DOHH2 (cell line): ENCODE data around the gene SIPA1.
A peak's percentile ranks its signal among the peaks of the same experiment; 100 is the strongest.

Source experiments
- H3F3A ChIP-seq: fragments of 200-600 bp; sonication (generic), shearing (Covaris generic); 2 replicates; pipeline ENCODE4 v1.6.0; 2016; ENCODE audit warnings: antibody characterized with exemption, mild to moderate bottlenecking; ENCODE audit not compliant: control insufficient read depth, insufficient read depth
- H3K27ac ChIP-seq: fragments of 200-600 bp; sonication (generic); 2 replicates; pipeline ENCODE4 v1.5.1; 2014; ENCODE audit warnings: low read depth, mild to moderate bottlenecking, low read length, moderate library complexity
- H3K27me3 ChIP-seq: fragments of 200-600 bp; sonication (generic); 2 replicates; pipeline ENCODE4 v1.6.1; 2014; ENCODE audit warnings: mild to moderate bottlenecking, low read length, mixed read lengths; ENCODE audit not compliant: control insufficient read depth
- H3K36me3 ChIP-seq: fragments of 200-600 bp; sonication (generic); 2 replicates; pipeline ENCODE4 v1.6.1; 2014; ENCODE audit warnings: mild to moderate bottlenecking, low read length, moderate library complexity, mixed read lengths; ENCODE audit not compliant: control insufficient read depth
- H3K4me1 ChIP-seq: fragments of 200-600 bp; sonication (generic); 2 replicates; pipeline ENCODE4 v1.6.1; 2014; ENCODE audit warnings: mild to moderate bottlenecking, low read length, mixed read lengths; ENCODE audit not compliant: control insufficient read depth
- H3K4me2 ChIP-seq: fragments of 200-600 bp; sonication (generic); 2 replicates; pipeline ENCODE4 v1.6.0; 2014; ENCODE audit warnings: mild to moderate bottlenecking, low read length, moderate library complexity
- H3K4me3 ChIP-seq: fragments of 200-600 bp; sonication (generic); 2 replicates; pipeline ENCODE4 v1.5.1; 2014; ENCODE audit warnings: mild to moderate bottlenecking, low read length, mixed read lengths
- H3K79me2 ChIP-seq: fragments of 200-600 bp; sonication (generic); 2 replicates; pipeline ENCODE4 v1.6.1; 2014; ENCODE audit warnings: mild to moderate bottlenecking, low read length, mixed read lengths; ENCODE audit not compliant: control insufficient read depth
- H3K9me2 ChIP-seq: fragments of 200-600 bp; sonication (generic); replicated peaks from 2 replicates; pipeline ENCODE4 v1.6.1; 2014; ENCODE audit warnings: mild to moderate bottlenecking, low read length, mixed read lengths; ENCODE audit not compliant: control insufficient read depth
- H3K9me3 ChIP-seq: fragments of 200-600 bp; sonication (generic); 2 replicates; pipeline ENCODE4 v1.6.1; 2014; ENCODE audit warnings: antibody characterized with exemption, low read length, mixed read lengths; ENCODE audit not compliant: control insufficient read depth, insufficient read depth
- H4K20me1 ChIP-seq: fragments of 200-600 bp; sonication (generic); 2 replicates; pipeline ENCODE4 v1.6.0; 2014; ENCODE audit warnings: low read depth, mild to moderate bottlenecking, antibody characterized with exemption, low read length, moderate library complexity; ENCODE audit not compliant: control insufficient read depth, insufficient read depth
- CTCF ChIP-seq: fragments of 200-600 bp; sonication (generic); IDR thresholded peaks from one replicate; pipeline ENCODE4 v1.5.1; 2014; ENCODE audit warnings: antibody characterized with exemption, mild to moderate bottlenecking, low read depth, low read length; ENCODE audit not compliant: poor library complexity, severe bottlenecking
- EZH2phosphoT487 ChIP-seq: fragments of 200-600 bp; sonication (generic); IDR thresholded peaks from 2 replicates; pipeline ENCODE4 v1.6.1; 2017; ENCODE audit warnings: borderline replicate concordance, mild to moderate bottlenecking, antibody characterized with exemption, low read length, moderate library complexity, mixed read lengths

SIPA1 gene

GRCh38 chr11:65615950-65616574 is 21.8 kb upstream of the SIPA1 start:
- Histone ChIP-seq H3K9me2 (no peaks in the 10 kb centered on the region), H3K27me3 (no peaks in the 10 kb centered on the region), H3F3A (no peaks in the 10 kb centered on the region; the same call in 1 of the 2 replicates), H3K4me3 (peak overlapping the region; percentile 78), H4K20me1 (peaks cover 14% of the 10 kb centered on the region; the same call in 1 of the 2 replicates), H3K27ac (peak overlapping the region; percentile 78), H3K36me3 (peaks cover 63% of the 10 kb centered on the region), H3K9me3 (no peaks in the 10 kb centered on the region), H3K79me2 (peaks cover 76% of the 10 kb centered on the region), H3K4me2 (peak overlapping the region; percentile 93), H3K4me1 (peaks cover 47% of the 10 kb centered on the region)
- TF ChIP-seq EZH2phosphoT487 = no peak

GRCh38 chr11:65616575-65617001 is 21.3 kb upstream of the SIPA1 start:
- Histone ChIP-seq H3F3A (no peaks in the 10 kb centered on the region; the same call in 1 of the 2 replicates), H3K79me2 (peaks cover 71% of the 10 kb centered on the region), H3K4me1 (peaks cover 42% of the 10 kb centered on the region), H3K9me3 (no peaks in the 10 kb centered on the region), H3K4me3 (peak overlapping the region; percentile 78), H3K4me2 (peak overlapping the region; percentile 93), H3K9me2 (no peaks in the 10 kb centered on the region), H4K20me1 (peaks cover 14% of the 10 kb centered on the region; the same call in 1 of the 2 replicates), H3K27me3 (no peaks in the 10 kb centered on the region), H3K27ac (peak overlapping the region; percentile 78), H3K36me3 (peaks cover 68% of the 10 kb centered on the region)
- no peak for TF ChIP-seq CTCF

GRCh38 chr11:65617136-65617850 is 20.6 kb upstream of the SIPA1 start:
- H3K79me2 ChIP-seq = peaks cover 64% of the 10 kb centered on the region
- no peak overlapping the region for H3K27ac ChIP-seq
- H3K4me1 ChIP-seq = peaks cover 35% of the 10 kb centered on the region
- H3F3A ChIP-seq = no peaks in the 10 kb centered on the region; the same call in 1 of the 2 replicates
- H4K20me1 ChIP-seq = peaks cover 14% of the 10 kb centered on the region; the same call in 1 of the 2 replicates
- no peaks in the 10 kb centered on the region for H3K9me2 ChIP-seq
- TF ChIP-seq CTCF (no peak), EZH2phosphoT487 (no peak)
- peak overlapping the region; percentile 78 for H3K4me3 ChIP-seq
- H3K27me3 ChIP-seq = no peaks in the 10 kb centered on the region
- H3K36me3 ChIP-seq = peaks cover 73% of the 10 kb centered on the region
- H3K9me3 ChIP-seq = no peaks in the 10 kb centered on the region
- peak overlapping the region; percentile 93 for H3K4me2 ChIP-seq
